Heart left ventricle (tissue), 16 donors: ENCODE results near the gene NCBP2. TPM values are rescaled to one million over a fixed set of nuclear protein-coding genes. Genes with fewer than 3 reads are reported as not detected.

Experiments
- ATAC-seq, 4 donors: fragments of 200-7000 bp; cut with Tn5 transposase; one replicate each; pipeline ENCODE4 v1.9.1; 2020 to 2022; ENCODE audit warnings: moderate library complexity in 4 of 4, mild to moderate bottlenecking in 3 of 4, moderate number of reproducible peaks in 1 of 4
- DNase-seq, 5 donors: peaks; one replicate each; pipeline ENCODE4 v3.0.0-alpha.2; 2020
- H3K27ac ChIP-seq, 12 donors: fragments of 200-600 bp; sonication (generic) in 4 of 12; one replicate each; pipeline versions ENCODE4 v1.5.0 to v1.8.0; 2016 to 2022; ENCODE audit warnings: mild to moderate bottlenecking in 2 of 12
- H3K27me3 ChIP-seq, 9 donors: fragments of 200-600 bp; sonication (generic) in 2 of 9; one replicate each; pipeline versions ENCODE4 v1.5.1 to v1.8.0; 2016 to 2022; ENCODE audit warnings: mild to moderate bottlenecking in 3 of 9
- H3K36me3 ChIP-seq, 9 donors: fragments of 200-600 bp; sonication (generic) in 2 of 9; one replicate each; pipeline versions ENCODE4 v1.5.0 to v1.8.0; 2018 to 2022; ENCODE audit warnings: mild to moderate bottlenecking in 2 of 9
- H3K4me1 ChIP-seq, 12 donors: fragments of 200-600 bp; sonication (generic) in 4 of 12; one replicate each; pipeline versions ENCODE4 v1.5.0 to v1.8.0; 2016 to 2022; ENCODE audit warnings: mild to moderate bottlenecking in 3 of 12
- H3K4me3 ChIP-seq, 12 donors: fragments of 200-600 bp; sonication (generic) in 4 of 12; one replicate each; pipeline versions ENCODE4 v1.5.0 to v1.8.0; 2017 to 2022; ENCODE audit warnings: mild to moderate bottlenecking in 9 of 12, moderate library complexity in 4 of 12
- H3K9me3 ChIP-seq, 12 donors: fragments of 200-600 bp; sonication (generic) in 4 of 12; one replicate each; pipeline versions ENCODE4 v1.5.0 to v1.8.0; 2016 to 2022; ENCODE audit warnings: mild to moderate bottlenecking in 1 of 12
- CTCF ChIP-seq, 12 donors: fragments of 200-600 bp; sonication (generic) in 4 of 12; IDR thresholded peaks; one replicate each; pipeline versions ENCODE4 v1.5.0 to v1.8.0; 2018 to 2022; ENCODE audit warnings: antibody characterized with exemption in 12 of 12, mild to moderate bottlenecking in 5 of 12
- POLR2A ChIP-seq, 2 donors: fragments of 450-650 bp; IDR thresholded peaks; one replicate each; pipeline ENCODE4 v1.6.1; 2017; ENCODE audit warnings: antibody characterized with exemption in 2 of 2, mild to moderate bottlenecking in 2 of 2, moderate library complexity in 2 of 2
- whole genome bisulfite sequencing, 4 donors: extraction: QIAGEN DNeasy Blood & Tissue Kit in 2 of 4; methylation state at CpG; one replicate each; pipeline versions ENCODE4 v1.1.5 to v1.1.7; 2013 to 2018; 5-methylcytosine and 5-hydroxymethylcytosine counted together
- intact Hi-C, 10 donors: fragments of 100-400 bp; cut with DNase I; formaldehyde crosslinking; loops; one replicate each; pipeline versions ENCODE4 v1.11.1 to v1.14.2; 2022
- polyA plus RNA-seq, 2 donors: library from polyadenylated mRNA; stranded (reverse); fragments of 200-250 nt; gene quantifications; one replicate each; pipeline ENCODE4 v1.2.3, GENCODE V29; 2013
- total RNA-seq, 9 donors: library from RNA; depleted of rRNA in 2 of 9; stranded (reverse); fragments of >200 nt in 2 of 9; fragmentation: NEBNext Ultra II Directional in 3 of 9; extraction: Animal tissue kit (Norgen Biotek cat#: 25700) in 3 of 9; gene quantifications; one replicate each; pipeline versions ENCODE4 v1.1.0 to v1.2.4, GENCODE V29; 2016 to 2023
- donor health status: ischemic (EF 13 %, LVEDD 7.1; RV severe dilation, severe dysfunction).
- donor health status: healthy with polysubstance abuse.
- donor health status: DM: no; HTN: yes; CAD: no.
- donor health status: DM: no; HTN: no; CAD: no.
- donor health status: ischemic (EF 25% LVEDD 6.9; RV normal size, moderate dysfunction).
- donor health status: ischemic (EF 25% LVEDD 5.7; RV mildly dilated, moderate dysfunction).
- donor health status: healthy.
- donor health status: DM: yes; HTN: yes; CAD: no.
- donor health status: ischemic (EF 35%, LVEDD 5.7; RV mildly dilated, moderate dysfunction).
- donor health status: nonischemic (EF 11% LVEDD 7.7; RV severe dilation, severe dysfunction).
- donor health status: DM: yes; HTN: yes; CAD: no.
- donor health status: PGD.
- donor health status: ischemic (EF 29% LVEDD 5.4; RV normal size, mild dysfunction).
- donor health status: nonischemic (EF 23%, LVEDD 6.1; RV moderate dilation, normal function).

NCBP2 gene
- total and polyA plus RNA-seq, 11 donors = 20.7 to 55.5 (median 38.9) TPM

DNA sequence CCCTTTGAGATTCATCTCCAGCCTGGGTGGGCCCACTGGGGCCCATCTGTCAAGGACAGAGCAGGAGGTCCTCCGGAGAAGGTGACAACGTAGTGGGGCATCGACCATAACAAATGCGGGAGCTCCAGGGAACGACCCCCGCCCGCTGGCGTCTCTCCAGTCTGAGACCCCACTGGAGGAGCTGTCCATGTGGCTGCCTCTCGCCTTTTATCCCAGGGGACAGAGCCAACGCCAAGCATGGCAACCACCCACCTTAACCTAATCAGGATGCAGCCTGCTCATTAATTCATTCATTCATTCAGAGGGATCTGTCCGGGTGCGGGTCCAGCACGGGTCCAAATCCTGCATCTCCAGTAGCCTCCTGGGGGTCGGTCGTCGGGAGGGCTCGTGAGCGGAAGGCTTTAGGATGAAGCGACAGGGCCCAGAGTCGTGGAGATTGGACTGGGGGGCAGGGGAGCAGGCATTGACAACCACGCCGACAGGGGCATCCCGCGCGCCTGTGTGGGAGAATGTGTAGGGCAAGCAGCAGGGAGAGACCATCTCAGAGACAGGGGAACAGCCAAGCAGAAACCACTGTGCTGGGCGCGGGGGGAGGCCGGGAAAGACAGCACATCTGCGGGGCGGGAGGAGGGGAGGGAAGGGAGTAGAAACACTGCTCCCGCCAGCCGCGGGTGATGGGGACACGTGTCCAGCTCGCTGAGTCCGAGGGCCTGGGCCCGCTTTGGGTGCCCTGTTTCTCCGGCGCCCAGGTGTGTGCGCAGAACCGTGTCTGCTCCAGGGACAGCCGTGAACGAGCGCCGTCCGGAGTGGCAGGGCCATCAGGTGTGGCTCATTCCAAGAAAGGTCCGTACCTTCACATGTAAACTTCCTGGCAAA, 24.4 kb upstream of the NCBP2 start:
- Histone ChIP-seq H3K4me3 (no peak overlapping the region), H3K9me3 (no peaks in the 10 kb centered on the region), H3K36me3 (no peaks in the 10 kb centered on the region), H3K4me1 (peaks cover 0 to 27% (median 10%) of the 10 kb centered on the region in 12 donors), H3K27me3 (no peaks in the 10 kb centered on the region), H3K27ac (no peak overlapping the region)
- DNase-seq (no peak), ATAC-seq (no peak)
- intact Hi-C loops = loop anchor here in 5 of 10 donors (2.0 to 10.0 kb wide), 4 partner anchors 129 to 422 kb away; no protein-coding TSS in a partner anchor
- 70 to 85% (median 77%) methylated on average over 39 to 47 of the region's 47 CpGs for WGBS, 4 donors
- TF ChIP-seq CTCF (IDR thresholded peaks at IDR 0.05) (no peak), POLR2A (IDR thresholded peaks at IDR 0.05) (no peak)

- no peak for ATAC-seq
- 89 to 95% (median 92%) methylated on average over 10 of the region's 10 CpGs for WGBS, 4 donors
- H3K36me3 ChIP-seq = no peaks in the 10 kb centered on the region
- TF ChIP-seq POLR2A (IDR thresholded peaks at IDR 0.05) (no peak), CTCF (IDR thresholded peaks at IDR 0.05) (no peak)
- H3K4me3 ChIP-seq = no peak overlapping the region
- DNase-seq = no peak
- intact Hi-C loops = loop anchor here in 5 of 10 donors (2.0 to 10.0 kb wide), 4 partner anchors 128 to 421 kb away; no protein-coding TSS in a partner anchor
- no peak overlapping the region for H3K27ac ChIP-seq
- peaks cover 0 to 27% (median 10%) of the 10 kb centered on the region in 12 donors for H3K4me1 ChIP-seq
- no peaks in the 10 kb centered on the region for H3K27me3 ChIP-seq
- no peaks in the 10 kb centered on the region for H3K9me3 ChIP-seq
Observed at GRCh38 chr3:196965804-196966173, 23.5 kb upstream of the NCBP2 start.

GRCh38 chr3:196965112-196965803, 22.9 kb upstream of the NCBP2 start:
- Histone ChIP-seq H3K27me3 (no peaks in the 10 kb centered on the region), H3K4me1 (peaks cover 0 to 27% (median 10%) of the 10 kb centered on the region in 12 donors), H3K9me3 (no peaks in the 10 kb centered on the region), H3K4me3 (no peak overlapping the region), H3K27ac (no peak overlapping the region), H3K36me3 (no peaks in the 10 kb centered on the region)
- WGBS, 4 donors = 92 to 94% (median 93%) methylated on average over 11 of the region's 11 CpGs
- intact Hi-C loops = loop anchor here in 4 of 10 donors (5.0 to 10.0 kb wide), 3 partner anchors 128 to 420 kb away; no protein-coding TSS in a partner anchor
- TF ChIP-seq CTCF (IDR thresholded peaks at IDR 0.05) = no peak
- TF ChIP-seq POLR2A (IDR thresholded peaks at IDR 0.05) = no peak
- DNase-seq (no peak), ATAC-seq (no peak)

- Histone ChIP-seq H3K27ac (no peak overlapping the region), H3K36me3 (no peaks in the 10 kb centered on the region), H3K4me3 (no peak overlapping the region), H3K9me3 (no peaks in the 10 kb centered on the region), H3K4me1 (peaks cover 0 to 13% (median 9%) of the 10 kb centered on the region in 12 donors), H3K27me3 (no peaks in the 10 kb centered on the region)
- no peak for TF ChIP-seq POLR2A (IDR thresholded peaks at IDR 0.05)
- no peak for DNase-seq
- 72 to 88% (median 84%) methylated on average over 2 of the region's 2 CpGs for WGBS, 4 donors
- no peak for ATAC-seq
- intact Hi-C loops = loop anchor here in 1 of 10 donors (10.0 kb wide), 1 partner anchor 419 kb away; no protein-coding TSS in a partner anchor
Observed at GRCh38 chr3:196963631-196963953, 21.3 kb upstream of the NCBP2 start.
